Prostate gland (tissue), 2 donors: ENCODE results near the gene CYP1A1.
"Not testable (repeated sequence)": the region's sequence is repeated elsewhere in the genome, so short reads cannot be mapped to it uniquely, and the experiment has no call there.

Source experiments
- POLR2A ChIP-seq: fragments of 450-650 bp; IDR thresholded peaks from one replicate; pipeline ENCODE4 v1.6.1; 2016; ENCODE audit warnings: antibody characterized with exemption, mild to moderate bottlenecking
- TF ChIP-seq, protein P1 (sequence below), 4 experiments: fragments of 200-600 bp in 2 of 4; fragments of 450-650 bp in 2 of 4; sonication (generic) in 2 of 4; IDR thresholded peaks; 1 replicate in 3 of 4; 2 replicates in 1 of 4; pipeline ENCODE4 v1.5.1; 2016 to 2019; ENCODE audit warnings: antibody characterized with exemption in 4 of 4, mild to moderate bottlenecking in 2 of 4, moderate library complexity in 2 of 4

DNA sequence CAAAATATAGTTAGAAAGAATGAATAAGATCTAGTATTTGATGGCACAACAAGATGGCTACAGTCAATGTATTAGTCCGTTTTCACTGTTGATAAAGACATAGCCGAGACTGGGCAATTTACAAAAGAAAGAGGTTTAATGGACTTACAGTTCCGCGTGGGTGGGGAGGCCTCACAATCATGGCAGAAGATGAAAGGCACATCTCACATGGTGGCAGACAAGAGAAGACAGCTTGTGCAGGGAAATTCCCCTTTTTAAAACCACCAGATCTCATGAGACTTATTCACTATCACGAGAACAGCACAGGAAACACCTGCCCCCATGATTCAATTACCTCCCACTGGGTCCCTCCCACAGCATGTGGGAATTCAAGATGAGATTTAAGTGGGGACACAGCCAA, 12.9 kb upstream of the CYP1A1 start:
- TF ChIP-seq, protein P1, sequence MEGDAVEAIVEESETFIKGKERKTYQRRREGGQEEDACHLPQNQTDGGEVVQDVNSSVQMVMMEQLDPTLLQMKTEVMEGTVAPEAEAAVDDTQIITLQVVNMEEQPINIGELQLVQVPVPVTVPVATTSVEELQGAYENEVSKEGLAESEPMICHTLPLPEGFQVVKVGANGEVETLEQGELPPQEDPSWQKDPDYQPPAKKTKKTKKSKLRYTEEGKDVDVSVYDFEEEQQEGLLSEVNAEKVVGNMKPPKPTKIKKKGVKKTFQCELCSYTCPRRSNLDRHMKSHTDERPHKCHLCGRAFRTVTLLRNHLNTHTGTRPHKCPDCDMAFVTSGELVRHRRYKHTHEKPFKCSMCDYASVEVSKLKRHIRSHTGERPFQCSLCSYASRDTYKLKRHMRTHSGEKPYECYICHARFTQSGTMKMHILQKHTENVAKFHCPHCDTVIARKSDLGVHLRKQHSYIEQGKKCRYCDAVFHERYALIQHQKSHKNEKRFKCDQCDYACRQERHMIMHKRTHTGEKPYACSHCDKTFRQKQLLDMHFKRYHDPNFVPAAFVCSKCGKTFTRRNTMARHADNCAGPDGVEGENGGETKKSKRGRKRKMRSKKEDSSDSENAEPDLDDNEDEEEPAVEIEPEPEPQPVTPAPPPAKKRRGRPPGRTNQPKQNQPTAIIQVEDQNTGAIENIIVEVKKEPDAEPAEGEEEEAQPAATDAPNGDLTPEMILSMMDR (IDR thresholded peaks at IDR 0.05) = not testable (repeated sequence)
- TF ChIP-seq POLR2A = not testable (repeated sequence)
